HG03469 (cell line): ENCODE measurements around the gene AATK.
A peak's percentile ranks its signal among the peaks of the same experiment; 100 is the strongest.

Source experiments
- ATAC-seq: cut with Tn5 transposase; IDR thresholded peaks from one replicate; pipeline ENCODE4 v1.9.1; 2021; ENCODE audit warnings: mild to moderate bottlenecking, moderate library complexity, moderate number of reproducible peaks; ENCODE audit not compliant: unreplicated experiment

The AATK gene

DNA sequence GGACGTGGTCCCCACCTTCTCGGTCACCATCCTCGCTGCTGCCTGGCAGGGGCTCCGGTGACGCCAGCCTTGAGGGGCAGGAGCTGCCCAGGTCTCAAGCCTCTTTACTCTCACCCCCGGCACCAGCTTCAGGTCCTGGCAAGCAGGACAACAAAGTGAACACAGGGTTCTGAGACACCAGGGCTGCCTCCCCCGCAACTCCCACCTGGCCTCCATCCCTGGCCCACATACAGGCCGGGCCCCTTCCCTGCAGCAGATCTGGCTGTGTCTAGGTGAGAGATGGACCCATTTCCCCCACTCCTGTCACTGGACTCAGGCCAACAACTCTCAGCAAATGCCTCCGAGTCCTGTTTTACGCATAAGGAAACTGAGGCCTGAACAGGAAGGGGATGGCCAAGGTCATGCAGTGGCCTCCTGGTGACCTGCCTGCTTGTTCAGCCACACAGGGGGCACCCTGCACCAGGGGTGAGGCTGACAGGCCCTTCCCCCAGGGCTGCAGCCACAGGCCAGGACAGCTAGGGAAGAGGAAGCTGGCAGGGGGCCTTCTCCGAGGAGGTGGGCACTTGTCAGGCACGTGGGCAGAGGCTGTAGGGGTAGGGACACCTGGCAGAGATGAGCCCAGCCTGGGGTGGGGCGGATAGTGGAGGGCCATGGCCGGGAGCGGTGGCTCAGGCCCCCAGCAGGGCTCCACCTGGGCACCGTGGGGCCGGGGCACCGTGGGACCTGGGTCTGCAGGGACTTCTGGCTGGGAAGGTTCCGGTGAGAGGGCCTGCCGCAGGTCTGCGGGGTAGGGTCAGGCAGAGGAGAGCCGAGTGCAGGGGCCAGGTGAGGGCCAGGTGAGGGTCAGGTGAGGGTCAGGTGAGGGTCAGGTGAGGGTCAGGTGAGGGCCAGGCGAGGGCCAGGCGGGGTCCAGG, 47.5 kb downstream of the AATK start:
- no peak for ATAC-seq

DNA sequence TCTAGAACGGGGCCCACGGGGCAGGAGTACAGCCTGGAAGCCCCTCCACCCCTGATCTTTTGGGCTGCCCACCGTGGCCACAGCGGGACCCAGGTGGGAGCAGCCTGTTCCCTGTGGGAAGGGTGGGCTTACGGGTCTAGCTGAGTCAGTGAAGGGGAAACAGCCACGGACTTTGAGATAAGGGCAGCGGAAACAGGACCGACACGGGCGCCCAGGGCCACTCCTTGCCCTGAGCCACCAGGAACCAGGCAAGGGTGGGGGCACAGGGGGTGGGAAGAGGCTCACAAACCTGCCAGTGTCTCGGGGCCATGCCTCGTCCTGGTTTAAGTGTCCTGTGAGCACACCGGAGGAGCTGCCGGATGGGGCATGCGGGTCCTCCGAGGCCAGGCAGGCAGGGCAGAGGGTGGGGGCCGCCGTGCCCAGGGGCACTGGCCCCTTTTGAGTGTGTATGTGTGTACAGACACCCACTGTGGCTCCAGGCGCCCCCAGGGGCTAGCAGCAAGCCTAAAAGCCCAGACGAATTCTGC, 48.3 kb downstream of the AATK start:
- no peak for ATAC-seq

DNA sequence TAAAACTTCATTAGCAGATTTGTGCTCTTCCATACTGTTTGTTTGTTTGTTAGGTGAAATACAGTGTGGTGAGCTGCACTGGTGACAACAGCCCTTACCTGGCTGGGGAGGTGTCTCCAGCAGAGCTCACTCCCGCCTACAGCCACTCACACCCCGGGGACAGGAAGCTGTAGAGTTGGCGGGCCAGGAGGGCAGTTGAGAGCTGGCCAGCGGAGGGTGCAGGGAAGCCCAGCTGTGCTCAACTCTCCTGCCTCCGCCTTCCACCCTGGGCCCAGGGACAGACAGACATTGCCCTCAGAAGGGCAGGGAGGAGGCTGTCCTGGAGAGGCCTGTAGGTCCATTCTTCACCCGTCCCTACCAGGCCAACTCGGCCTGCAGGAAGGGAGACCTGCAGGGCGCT, 49.3 kb downstream of the AATK start:
- no peak for ATAC-seq

DNA sequence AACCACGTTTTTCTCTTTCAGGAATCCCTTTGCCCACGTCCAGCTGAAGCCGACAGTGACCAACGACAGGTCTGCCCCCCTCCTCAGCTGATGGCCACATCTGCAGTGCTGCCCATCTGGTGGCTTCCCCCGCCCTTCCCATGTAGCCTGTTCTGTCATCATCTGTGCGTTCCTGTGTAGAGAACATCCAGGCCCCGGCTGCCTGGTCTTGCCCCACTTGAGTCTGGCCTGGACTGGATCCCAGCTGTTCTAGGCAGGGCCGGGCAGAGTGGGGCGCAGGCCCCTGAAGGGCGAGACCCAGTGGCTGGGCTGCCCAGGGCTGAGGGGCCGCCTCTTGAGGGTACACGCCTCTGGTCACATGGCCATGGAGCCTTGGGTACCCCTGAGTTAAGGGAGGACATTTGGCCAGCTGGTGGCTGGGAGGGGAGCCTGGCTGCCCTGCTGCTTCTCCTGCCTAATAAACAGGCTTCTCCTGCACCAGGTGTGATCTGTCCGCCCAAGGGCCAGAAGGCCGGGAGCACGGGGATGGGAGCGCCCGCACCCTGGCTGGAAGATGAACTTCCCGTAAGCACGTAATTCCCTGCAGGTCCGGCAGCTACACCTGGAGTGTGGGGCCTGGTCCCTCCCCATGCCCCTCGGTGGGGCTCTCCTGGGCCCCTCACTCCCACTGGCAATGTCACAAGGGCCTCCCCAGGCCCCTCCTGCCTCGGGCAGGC, 50.1 kb downstream of the AATK start:
- ATAC-seq = no peak

DNA sequence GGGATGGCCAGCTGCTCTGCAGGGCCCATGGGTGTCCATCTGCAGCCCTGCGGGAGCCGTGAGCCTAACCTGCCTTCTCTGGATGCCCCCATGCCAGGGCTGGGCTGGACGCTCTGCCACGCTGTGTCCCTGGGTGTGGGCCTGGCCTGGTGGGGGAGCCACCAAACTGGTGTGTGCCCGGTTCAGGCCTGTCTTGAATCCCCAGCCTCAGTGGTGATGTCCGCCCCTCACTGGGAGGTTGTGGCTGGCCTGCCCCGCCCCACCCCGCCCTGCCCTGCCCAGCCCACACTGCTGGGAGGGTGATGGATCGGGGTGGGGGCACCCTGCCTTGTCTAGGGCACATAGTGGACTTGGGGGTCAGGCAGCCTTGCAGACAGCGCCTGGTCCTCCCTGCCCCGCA, 50.8 kb downstream of the AATK start:
- ATAC-seq = no peak

DNA sequence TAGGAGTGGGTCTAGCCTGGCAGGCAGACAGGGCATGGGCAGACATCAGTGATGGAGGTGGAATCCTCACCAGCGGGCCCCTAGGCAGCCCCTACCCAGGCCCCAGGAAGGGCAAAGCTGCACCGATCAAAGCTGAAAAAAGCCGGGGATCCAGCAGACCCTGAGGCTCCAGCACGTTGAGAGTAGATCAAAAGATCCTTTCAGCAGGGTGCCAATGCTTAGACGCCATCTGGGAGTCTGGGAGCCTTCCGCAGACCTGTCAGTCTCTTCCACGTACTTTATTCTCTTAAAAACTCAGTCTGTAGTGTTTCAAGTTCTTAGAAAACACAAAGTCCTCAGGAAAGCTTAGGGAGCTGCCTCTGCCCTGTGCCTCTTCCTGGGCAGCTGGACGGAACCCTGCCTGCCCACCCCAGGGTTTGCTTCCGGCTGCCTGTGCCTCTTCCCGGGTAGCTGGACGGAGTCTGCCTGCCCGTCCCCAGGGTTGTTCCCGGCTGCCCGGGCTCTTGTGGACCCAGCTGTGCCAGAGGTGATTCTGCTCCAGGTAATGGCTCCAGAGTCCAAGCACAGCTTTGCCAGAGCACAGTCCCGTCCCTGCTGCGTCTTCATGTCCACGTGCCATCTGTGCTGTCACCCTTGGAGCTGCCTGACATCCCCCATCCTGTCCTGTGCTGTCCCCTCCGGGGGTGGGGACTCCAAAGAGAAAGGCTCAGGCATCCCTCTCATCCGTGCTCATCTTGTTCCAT, 51.5 kb downstream of the AATK start:
- no peak for ATAC-seq

DNA sequence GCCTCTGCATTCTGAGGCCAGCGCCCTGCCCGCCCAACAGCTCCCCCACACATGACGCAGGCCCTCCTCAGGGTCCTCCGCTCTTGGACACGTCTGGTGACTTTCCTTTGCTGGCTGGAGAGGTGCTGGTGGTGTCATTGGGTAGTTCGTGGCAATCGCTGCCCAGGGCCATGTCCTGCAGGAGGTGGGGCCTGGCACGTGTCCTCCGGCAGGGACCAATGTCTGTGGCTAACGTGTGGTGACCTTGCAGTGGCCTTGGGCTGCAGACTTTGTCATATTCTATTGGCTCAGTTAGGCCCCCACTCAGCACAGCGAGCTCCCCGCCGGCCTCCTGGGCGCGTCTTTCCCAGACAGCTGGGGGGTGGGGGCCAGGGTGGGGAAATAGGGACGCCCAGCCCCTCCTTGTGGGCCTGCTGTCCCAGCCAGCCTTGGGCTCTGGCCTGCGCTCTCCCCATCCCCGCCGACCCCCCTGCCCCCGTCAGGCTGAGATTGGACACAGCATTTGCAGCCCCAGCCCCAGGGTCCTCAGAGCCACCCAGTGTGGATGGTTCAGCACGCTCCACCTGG, 52.8 kb downstream of the AATK start:
- no peak for ATAC-seq

DNA sequence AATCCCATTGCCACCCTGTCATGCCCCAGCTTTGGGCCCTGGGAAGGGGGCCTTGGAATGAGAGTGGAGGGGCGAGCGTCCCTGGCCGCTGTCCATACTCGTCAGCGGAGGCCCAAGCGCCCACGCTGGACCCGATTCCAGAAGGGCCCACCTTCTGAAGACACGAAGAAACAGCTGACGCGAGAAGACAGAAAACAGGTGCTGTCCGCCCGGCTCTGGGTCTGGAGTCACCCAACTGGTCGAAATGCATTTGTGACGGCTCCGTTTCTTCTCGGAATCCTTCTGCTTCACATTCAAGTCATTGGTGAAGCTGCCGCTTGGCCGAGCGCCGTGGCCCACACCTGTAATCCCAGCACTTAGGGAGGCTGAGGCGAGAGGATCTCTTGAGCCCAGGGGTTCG, 53.6 kb downstream of the AATK start:
- no peak for ATAC-seq

DNA sequence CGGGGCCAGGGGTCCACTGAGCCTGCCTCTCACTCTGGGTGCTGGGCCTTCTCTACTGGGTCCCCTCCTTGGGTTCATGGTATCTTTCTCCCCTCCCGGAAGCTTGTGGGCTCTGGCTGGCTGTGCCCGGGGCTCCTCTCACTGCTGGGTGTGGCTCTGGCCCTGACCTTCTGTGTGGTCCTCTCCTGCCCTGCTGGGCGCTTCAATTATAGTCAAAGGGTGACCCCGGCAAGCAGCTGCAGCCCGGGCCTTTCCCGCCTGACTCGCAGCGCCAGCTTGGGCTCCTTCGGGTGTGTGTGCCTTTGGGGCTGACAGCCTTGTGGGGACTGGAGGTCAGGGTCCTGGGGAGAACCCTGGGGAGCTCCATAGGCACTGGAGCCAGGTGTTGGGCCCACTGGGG, 55.0 kb downstream of the AATK start:
- no peak for ATAC-seq

DNA sequence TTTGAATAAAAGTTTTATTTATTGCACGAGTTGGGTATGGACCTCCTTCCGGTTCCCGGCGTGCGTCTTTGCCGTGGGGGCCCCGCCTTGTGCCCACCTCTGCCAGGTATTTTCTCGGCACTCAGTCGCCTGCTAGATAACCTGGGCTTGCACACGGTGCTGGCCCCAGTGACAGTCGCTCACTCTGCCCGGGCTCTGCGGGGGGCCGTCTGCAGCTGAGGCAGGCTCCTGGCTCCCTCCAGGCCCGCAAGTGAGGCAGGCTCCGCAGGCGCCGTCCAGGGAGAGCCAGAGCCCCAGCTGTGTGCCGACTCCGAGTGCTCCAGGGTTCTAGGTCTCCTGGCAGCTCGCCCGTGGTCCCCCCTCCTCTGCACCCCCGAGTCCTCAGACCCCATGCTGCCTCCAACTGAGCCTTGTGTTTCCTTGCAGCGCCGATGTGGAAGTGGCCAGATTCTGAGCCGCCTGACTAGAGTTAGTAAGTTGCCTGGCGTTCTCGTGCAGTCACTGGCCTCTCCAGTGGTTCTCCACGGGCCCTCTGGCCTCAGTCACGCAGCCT, 55.5 kb downstream of the AATK start:
- ATAC-seq = no peak

DNA sequence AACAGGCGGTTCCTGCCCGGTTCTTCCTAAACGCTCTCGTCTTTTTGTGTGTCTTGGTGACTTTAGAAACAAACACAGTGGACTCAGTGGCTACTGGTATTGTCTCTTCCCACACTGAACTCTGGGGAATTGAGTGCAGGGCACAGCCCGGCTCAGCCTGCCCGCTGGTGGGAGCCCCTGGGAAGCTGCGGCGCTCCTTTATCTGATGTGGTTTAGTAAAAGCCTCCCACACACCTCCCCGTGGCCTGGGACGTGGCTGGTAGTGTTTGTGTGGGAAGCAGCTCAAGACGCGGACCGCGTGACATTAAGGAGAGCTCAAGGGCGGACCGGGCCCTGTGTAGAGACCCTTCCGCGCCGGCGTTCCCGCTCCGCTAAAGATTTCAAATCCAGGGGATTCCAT, 56.1 kb downstream of the AATK start:
- ATAC-seq = no peak

DNA sequence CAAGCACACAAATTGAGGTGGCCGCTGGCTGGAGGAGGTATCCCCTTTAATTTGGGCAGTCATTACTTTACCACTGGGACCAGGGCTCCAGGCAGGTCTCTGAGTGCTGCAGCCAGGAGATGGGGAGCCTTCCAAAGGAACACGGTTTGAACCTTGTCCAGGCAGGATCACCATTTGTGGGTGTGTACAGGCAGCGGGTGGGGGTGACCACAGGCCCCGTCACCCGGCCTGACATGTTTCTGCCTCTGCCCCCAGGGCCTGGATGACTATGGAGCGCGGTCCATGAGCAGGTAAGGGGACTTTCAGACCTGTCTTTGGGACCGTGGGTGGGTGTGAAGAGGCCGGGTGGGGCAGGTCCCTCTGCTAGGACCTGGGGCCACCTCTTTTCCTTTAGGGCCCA, 57.8 kb downstream of the AATK start:
- no peak for ATAC-seq

DNA sequence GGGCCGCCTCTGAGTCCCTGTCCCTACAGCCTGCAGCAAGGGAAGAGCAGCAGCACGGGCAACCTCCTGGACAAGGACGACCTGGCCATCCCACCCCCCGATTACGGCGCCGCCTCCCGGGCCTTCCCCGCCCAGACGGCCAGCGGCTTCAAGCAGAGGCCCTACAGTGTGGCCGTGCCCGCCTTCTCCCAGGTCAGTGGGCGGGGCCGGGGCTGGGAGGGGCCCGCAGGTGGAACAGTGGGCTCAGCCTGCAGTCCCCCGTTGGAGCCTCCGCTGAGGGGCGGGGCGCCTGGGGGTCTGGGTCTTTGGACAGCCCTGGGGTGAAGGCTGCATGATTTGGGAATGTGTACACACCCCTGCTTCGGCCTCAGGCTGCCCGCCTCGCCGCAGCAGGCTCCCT, 59.3 kb downstream of the AATK start:
- ATAC-seq = no peak

DNA sequence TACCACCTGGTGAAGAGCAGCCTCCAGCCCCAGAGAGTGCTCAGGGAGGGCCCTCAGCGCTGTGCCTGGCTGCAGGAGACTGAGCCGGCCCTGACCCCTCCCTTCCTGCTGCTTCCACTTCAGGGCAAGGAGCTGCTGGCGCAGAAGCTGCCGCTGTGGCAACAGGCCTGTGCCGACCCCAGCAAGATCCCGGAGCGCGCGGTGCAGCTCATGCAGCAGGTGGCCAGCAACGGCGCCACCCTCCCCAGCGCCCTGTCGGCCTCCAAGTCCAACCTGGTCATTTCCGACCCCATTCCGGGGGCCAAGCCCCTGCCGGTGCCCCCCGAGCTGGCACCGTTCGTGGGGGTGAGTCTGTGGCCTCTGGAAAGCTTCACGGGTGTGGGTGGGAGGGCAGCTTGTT, 62.6 kb downstream of the AATK start:
- ATAC-seq = no peak

DNA sequence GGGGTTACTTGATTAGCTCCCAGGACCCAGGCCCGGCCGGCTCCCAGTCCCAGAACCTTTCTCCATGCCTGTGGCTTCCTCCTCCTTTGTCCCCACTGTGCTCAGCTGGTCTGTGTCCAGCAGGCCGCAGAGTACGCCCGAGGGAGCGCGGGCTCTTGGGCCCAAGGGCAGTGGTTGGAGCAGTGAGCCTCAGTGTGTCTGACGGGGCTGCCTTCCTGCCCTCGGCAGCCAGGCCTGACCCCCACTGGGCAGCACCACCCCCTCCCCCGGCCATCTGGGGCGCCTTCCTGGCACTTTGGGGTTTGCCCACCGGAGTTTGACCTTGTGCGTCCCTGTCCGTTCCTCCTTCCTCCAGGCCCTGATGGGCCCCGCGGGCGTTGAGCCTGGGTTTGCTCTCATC, 63.2 kb downstream of the AATK start:
- no peak for ATAC-seq

DNA sequence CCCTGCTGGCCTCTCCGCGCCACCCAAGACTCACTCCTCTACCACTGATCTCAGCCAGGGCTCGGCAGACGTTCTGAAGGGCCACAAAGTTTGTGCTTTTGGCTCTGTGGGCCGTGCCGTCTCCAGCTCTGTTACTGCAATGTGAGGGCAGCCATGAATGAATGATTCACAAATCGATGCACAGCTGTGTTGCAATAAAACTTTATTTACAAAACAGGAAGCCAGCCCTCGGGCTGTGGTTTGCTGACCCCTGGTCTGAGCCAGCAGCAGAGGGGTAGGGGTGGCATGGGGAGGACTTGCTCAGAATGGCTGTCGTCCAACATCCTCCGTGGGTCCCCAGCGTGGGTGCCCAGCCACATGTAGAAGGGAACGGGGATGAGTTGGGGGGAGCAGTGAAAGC, 63.7 kb downstream of the AATK start:
- no peak for ATAC-seq

DNA sequence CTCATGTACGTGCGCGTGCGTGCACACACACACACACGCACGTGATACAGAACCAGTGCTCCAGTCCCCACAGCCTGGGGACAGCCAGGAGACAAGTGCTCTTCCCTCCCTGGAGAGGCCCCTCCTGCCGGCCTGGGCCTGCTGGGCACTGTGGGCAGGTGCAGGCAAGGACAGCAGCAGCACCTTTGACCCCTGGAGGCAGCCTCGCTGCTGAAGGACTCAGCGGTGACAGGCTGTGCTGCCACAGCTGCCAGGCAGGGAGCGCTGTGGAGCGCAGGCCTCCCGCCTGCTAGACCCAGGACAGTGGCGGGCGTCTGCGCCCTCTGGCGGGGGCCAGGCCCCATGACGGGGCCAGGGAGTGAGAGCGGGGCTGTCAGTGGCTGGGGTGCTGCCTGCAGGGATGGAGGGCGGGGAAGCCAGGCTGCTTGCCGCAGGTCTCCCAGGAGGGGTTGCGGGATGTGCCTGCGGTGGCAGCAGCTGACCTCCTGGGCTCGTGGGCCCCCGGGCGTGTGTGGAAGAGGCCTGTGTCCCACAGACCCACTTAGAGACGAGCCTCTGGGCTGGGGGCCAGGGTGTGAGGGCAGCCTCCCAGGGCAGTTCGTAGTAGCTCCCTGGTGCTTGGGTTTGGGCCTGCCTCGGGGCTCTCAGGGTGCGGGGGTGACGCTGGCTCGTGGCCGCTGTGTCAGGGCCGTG, 64.3 kb downstream of the AATK start:
- peak; percentile 72 for ATAC-seq

DNA sequence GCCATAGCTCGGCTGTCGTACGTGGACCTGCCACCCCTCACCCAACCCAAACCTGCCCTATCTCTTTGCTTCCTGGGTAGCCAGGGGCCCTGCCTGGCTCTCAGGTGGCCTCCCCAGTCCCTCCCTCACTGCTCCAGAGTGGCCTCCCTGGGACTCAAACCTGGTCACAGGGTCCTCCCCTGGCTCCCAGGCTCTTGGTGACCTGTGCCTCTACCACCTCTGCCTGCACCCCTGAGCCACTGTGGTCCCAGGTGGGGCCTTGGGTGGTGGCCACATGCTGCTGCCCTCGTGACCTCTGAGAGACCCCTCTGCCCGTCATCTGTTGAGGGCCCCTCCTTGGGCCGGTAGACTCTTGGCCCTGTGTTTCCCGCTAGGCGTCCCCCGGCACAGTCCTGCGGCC, 65.4 kb downstream of the AATK start:
- no peak for ATAC-seq

DNA sequence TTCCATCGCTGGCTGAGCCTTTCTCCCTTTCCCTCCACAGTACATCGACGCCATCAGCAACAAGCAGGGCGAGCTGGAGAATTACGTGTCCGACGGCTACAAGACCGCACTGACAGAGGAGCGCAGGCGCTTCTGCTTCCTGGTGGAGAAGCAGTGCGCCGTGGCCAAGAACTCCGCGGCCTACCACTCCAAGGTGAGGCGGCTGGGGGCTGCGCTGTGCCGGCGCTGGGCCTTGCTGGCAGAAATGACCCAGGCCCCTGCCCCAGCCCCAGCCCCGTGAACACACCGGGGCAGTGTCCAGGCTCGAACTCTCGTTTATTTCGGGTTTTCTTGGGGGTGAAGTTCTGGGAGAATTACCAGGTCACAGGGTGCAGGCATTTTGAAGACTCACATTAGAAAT, 66.1 kb downstream of the AATK start:
- no peak for ATAC-seq

DNA sequence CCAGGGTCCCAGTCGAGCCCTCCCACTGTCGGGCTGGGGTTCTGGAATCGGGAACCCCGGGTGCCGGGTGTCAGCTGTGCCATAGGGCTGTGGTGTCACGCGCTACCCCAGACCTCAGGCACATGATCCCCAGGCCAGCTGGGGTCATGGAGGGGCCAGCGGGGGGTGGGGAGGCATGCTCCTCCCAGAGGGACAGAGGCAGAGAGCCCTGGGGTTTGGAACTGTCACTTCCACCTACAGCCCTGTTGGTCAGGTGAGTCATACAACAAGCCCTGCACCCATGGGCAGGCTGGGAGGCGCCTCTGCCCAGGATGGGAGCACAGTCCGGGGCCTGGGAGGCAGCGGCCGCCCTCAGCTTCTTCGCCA, 68.1 kb downstream of the AATK start:
- ATAC-seq = no peak
